Spleen (tissue), 11 donors: Measurements from ENCODE around the gene TXLNG. TPM values are rescaled to one million over a fixed set of nuclear protein-coding genes. Genes with fewer than 3 reads are reported as not detected.

Experiments
- DNase-seq: peaks from one replicate; pipeline ENCODE4 v3.0.0-alpha.2; 2020
- H3K27ac ChIP-seq, 8 donors: fragments of 200-600 bp; sonication (generic) in 7 of 8; 1 replicate in 4 of 8; 2 replicates in 4 of 8; pipeline versions ENCODE4 v1.5.0 to v1.8.0; 2016 to 2021; ENCODE audit warnings: inconsistent platforms in 4 of 8, mild to moderate bottlenecking in 4 of 8, moderate library complexity in 1 of 8
- H3K27me3 ChIP-seq, 7 donors: fragments of 200-600 bp; sonication (generic) in 6 of 7; replicated peaks in 1 of 7; 1 replicate in 4 of 7; 2 replicates in 3 of 7; pipeline versions ENCODE4 v1.5.0 to v1.8.0; 2016 to 2021; ENCODE audit warnings: inconsistent platforms in 3 of 7, mild to moderate bottlenecking in 1 of 7
- H3K36me3 ChIP-seq, 6 donors: fragments of 200-600 bp; sonication (generic) in 5 of 6; 1 replicate in 4 of 6; 2 replicates in 2 of 6; pipeline versions ENCODE4 v1.5.0 to v1.8.0; 2016 to 2021; ENCODE audit warnings: inconsistent platforms in 2 of 6
- H3K4me1 ChIP-seq, 6 donors: fragments of 200-600 bp; sonication (generic) in 5 of 6; 1 replicate in 3 of 6; 2 replicates in 3 of 6; pipeline versions ENCODE4 v1.5.0 to v1.8.0; 2016 to 2021; ENCODE audit warnings: inconsistent platforms in 3 of 6
- H3K4me3 ChIP-seq, 8 donors: fragments of 200-600 bp; sonication (generic) in 7 of 8; 1 replicate in 4 of 8; 2 replicates in 4 of 8; pipeline versions ENCODE4 v1.5.0 to v1.8.0; 2016 to 2021; ENCODE audit warnings: inconsistent platforms in 4 of 8, mild to moderate bottlenecking in 4 of 8, moderate library complexity in 2 of 8
- H3K9me3 ChIP-seq, 8 donors: fragments of 200-600 bp; sonication (generic) in 7 of 8; 1 replicate in 4 of 8; 2 replicates in 4 of 8; pipeline versions ENCODE4 v1.5.0 to v1.8.0; 2016 to 2021; ENCODE audit warnings: inconsistent platforms in 4 of 8
- CTCF ChIP-seq, 11 experiments: fragments of 200-600 bp in 7 of 11; fragments of 450-650 bp in 4 of 11; sonication (generic) in 4 of 11; IDR thresholded peaks in 8 of 11; conservative IDR thresholded peaks in 3 of 11; 1 replicate in 7 of 11; 2 replicates in 4 of 11; pipeline versions ENCODE4 v1.4.0 to v1.8.0; 2016 to 2021; ENCODE audit warnings: antibody characterized with exemption in 11 of 11, inconsistent platforms in 4 of 11, mild to moderate bottlenecking in 1 of 11
- POLR2A ChIP-seq, 3 donors: fragments of 450-650 bp; IDR thresholded peaks; one replicate each; pipeline ENCODE4 v1.5.1; 2017; ENCODE audit warnings: antibody characterized with exemption in 3 of 3, mild to moderate bottlenecking in 1 of 3
- POLR2AphosphoS5 ChIP-seq, 3 donors: sonication (generic); formaldehyde crosslinking; IDR thresholded peaks; one replicate each; pipeline ENCODE4 v1.5.1; 2017; ENCODE audit warnings: antibody characterized with exemption in 3 of 3
- WGBS, 5 donors: extraction: QIAGEN DNeasy Blood & Tissue Kit in 3 of 5; methylation state at CpG; one replicate each; pipeline versions ENCODE4 v1.1.5 to v1.1.7; 2013 to 2018; 5-methylcytosine and 5-hydroxymethylcytosine counted together
- intact Hi-C: fragments of 100-400 bp; cut with DNase I; formaldehyde crosslinking; loops from one replicate; pipeline ENCODE4 v1.15.0; 2023; ENCODE audit warnings: low total_unique reads
- polyA plus RNA-seq, 3 donors: library from polyadenylated mRNA; stranded (reverse); fragments of 200-250 nt; gene quantifications; one replicate each; pipeline ENCODE4 v1.2.1, GENCODE V29; 2013
- total RNA-seq, 7 donors: library from RNA; depleted of rRNA in 3 of 7; stranded (reverse); fragments of >200 nt in 3 of 7; fragmentation: NEBNext Ultra II Directional in 4 of 7; extraction: Animal tissue kit (Norgen Biotek cat#: 25700) in 4 of 7; gene quantifications; one replicate each; pipeline versions ENCODE4 v1.1.0 to v1.2.1, GENCODE V29; 2016 to 2021
- donor health status: healthy with polysubstance abuse.
- donor health status: DM: no; HTN: no; CAD: no; lungs with moderate emphysema.
- donor health status: DM: no; HTN: no; CAD: no.
- donor health status: Bipolar disorder and iron deficiency.
- donor health status: healthy.
- donor health status: DM: no; HTN: no; CAD: no.
- donor health status: DM: yes; HTN: yes; CAD: no.

TXLNG gene
- total and polyA plus RNA-seq, 10 donors = 7.8 to 20.2 (median 12.7) TPM

- Histone ChIP-seq H3K4me1 (peaks cover 0 to 52% (median 31%) of the 10 kb centered on the region in 6 donors), H3K27ac (peak overlapping the region in 6 of 8 donors; percentile 69 to 95 (median 92)), H3K9me3 (no peaks in the 10 kb centered on the region), H3K36me3 (peaks cover 0 to 4% (median 0%) of the 10 kb centered on the region in 6 donors), H3K4me3 (peak overlapping the region; percentile 49 to 91 (median 67)), H3K27me3 (peaks cover 0 to 24% (median 0%) of the 10 kb centered on the region in 7 donors)
- intact Hi-C loops = loop anchor here (10.0 kb wide), 1 partner anchor 84 kb away; the partner anchor contains the start of gene TXLNG
- no peak for DNase-seq
- no peak for TF ChIP-seq POLR2AphosphoS5 (IDR thresholded peaks at IDR 0.05)
- no peak for TF ChIP-seq CTCF (IDR thresholded peaks at IDR 0.05 in 8 of 11, conservative IDR thresholded peaks at IDR 0.05 in 3 of 11)
- no peak for TF ChIP-seq POLR2A (IDR thresholded peaks at IDR 0.05)
- WGBS, 5 donors = 4 to 30% (median 6%) methylated on average over 7 of the region's 7 CpGs
Measured at GRCh38 chrX:16868920-16869319, 82.7 kb downstream of the TXLNG start.

GRCh38 chrX:16869393-16870094 is 83.3 kb downstream of the TXLNG start:
- no peaks in the 10 kb centered on the region for H3K9me3 ChIP-seq
- peaks cover 0 to 52% (median 31%) of the 10 kb centered on the region in 6 donors for H3K4me1 ChIP-seq
- H3K27me3 ChIP-seq = peaks cover 0 to 24% (median 0%) of the 10 kb centered on the region in 7 donors
- peak; percentile 90 for DNase-seq
- WGBS, 5 donors = 0 to 19% (median 1%) methylated on average over 3 to 87 of the region's 92 CpGs
- H3K4me3 ChIP-seq = peak overlapping the region; percentile 57 to 91 (median 67)
- H3K27ac ChIP-seq = peak overlapping the region; percentile 78 to 95 (median 92)
- H3K36me3 ChIP-seq = peaks cover 0 to 4% (median 0%) of the 10 kb centered on the region in 6 donors
- TF ChIP-seq CTCF (IDR thresholded peaks at IDR 0.05 in 8 of 11, conservative IDR thresholded peaks at IDR 0.05 in 3 of 11) (no peak), POLR2AphosphoS5 (IDR thresholded peaks at IDR 0.05) (no peak), POLR2A (IDR thresholded peaks at IDR 0.05) (no peak)
- intact Hi-C loops = loop anchor here (10.0 kb wide), 1 partner anchor 85 kb away; the partner anchor contains the start of gene TXLNG

- Histone ChIP-seq H3K4me3 (peak within 1 kb of the TSS; percentile 57 to 91 (median 67)), H3K9me3 (no peaks in the 10 kb centered on the region), H3K4me1 (peaks cover 0 to 50% (median 31%) of the 10 kb centered on the region in 6 donors), H3K36me3 (peaks cover 0 to 4% (median 0%) of the 10 kb centered on the region in 6 donors), H3K27ac (peak within 1 kb of the TSS; percentile 78 to 95 (median 92)), H3K27me3 (peaks cover 0 to 29% (median 0%) of the 10 kb centered on the region in 7 donors)
- 0 to 3% (median 2%) methylated on average over 11 to 84 of the region's 84 CpGs for WGBS, 5 donors
- peak in 2 of 11 experiments; percentile 23 to 38 for TF ChIP-seq CTCF (IDR thresholded peaks at IDR 0.05 in 8 of 11, conservative IDR thresholded peaks at IDR 0.05 in 3 of 11)
- peak; percentile 93 to 94 (median 93) for TF ChIP-seq POLR2AphosphoS5 (IDR thresholded peaks at IDR 0.05)
- peak in 2 of 3 donors; percentile 33 to 55 for TF ChIP-seq POLR2A (IDR thresholded peaks at IDR 0.05)
- intact Hi-C loops = no loop called here
- DNase-seq = peak; percentile 98
Measured at GRCh38 chrX:16870095-16870861, 84.0 kb downstream of the TXLNG start, which contains the start of gene RBBP7. RBBP7 (minus strand) TSS chrX:16870362; CDS start chrX:16870053, 309 bp downstream.
